Measurements from ENCODE around the gene TBC1D23.

TBC1D23 gene

GRCh38 chr3:100359035-100359434, 98.2 kb downstream of the TBC1D23 start:
- H3K4me3 ChIP-seq (replicated peaks; ENCODE audit: low read depth, low read length): no peak overlapping the region
- no peak for TF ChIP-seq CTCF (IDR thresholded peaks at IDR 0.05; ENCODE audit: low read length, missing control alignments)
- no peak for DNase-seq (ENCODE audit: low read depth)

- no peak for DNase-seq (ENCODE audit: low read depth)
- no peak for TF ChIP-seq CTCF (IDR thresholded peaks at IDR 0.05; ENCODE audit: low read length, missing control alignments)
- H3K4me3 ChIP-seq (replicated peaks; ENCODE audit: low read depth, low read length): no peak overlapping the region
Measured at GRCh38 chr3:100360757-100361496, 100.1 kb downstream of the TBC1D23 start.

- DNase-seq (ENCODE audit: low read depth): no peak
- no peak overlapping the region for H3K4me3 ChIP-seq (replicated peaks; ENCODE audit: low read depth, low read length)
- no peak for TF ChIP-seq CTCF (IDR thresholded peaks at IDR 0.05; ENCODE audit: low read length, missing control alignments)
Measured at GRCh38 chr3:100361897-100362296, 101.1 kb downstream of the TBC1D23 start.

- no peak for DNase-seq (ENCODE audit: low read depth)
- TF ChIP-seq CTCF (IDR thresholded peaks at IDR 0.05; ENCODE audit: low read length, missing control alignments): no peak
- H3K4me3 ChIP-seq (replicated peaks; ENCODE audit: low read depth, low read length): no peak overlapping the region
Measured at GRCh38 chr3:100364421-100364820, 103.6 kb downstream of the TBC1D23 start.

- TF ChIP-seq CTCF (IDR thresholded peaks at IDR 0.05; ENCODE audit: low read length, missing control alignments): no peak
- H3K4me3 ChIP-seq (replicated peaks; ENCODE audit: low read depth, low read length): no peak overlapping the region
- no peak for DNase-seq (ENCODE audit: low read depth)
Measured at GRCh38 chr3:100366424-100366823, 105.6 kb downstream of the TBC1D23 start.

- H3K4me3 ChIP-seq (replicated peaks; ENCODE audit: low read depth, low read length): no peak overlapping the region
- TF ChIP-seq CTCF (IDR thresholded peaks at IDR 0.05; ENCODE audit: low read length, missing control alignments): no peak
- no peak for DNase-seq (ENCODE audit: low read depth)
Measured at GRCh38 chr3:100368441-100368840, 107.6 kb downstream of the TBC1D23 start.

GRCh38 chr3:100370756-100371155, 110.0 kb downstream of the TBC1D23 start:
- no peak for DNase-seq (ENCODE audit: low read depth)
- no peak for TF ChIP-seq CTCF (IDR thresholded peaks at IDR 0.05; ENCODE audit: low read length, missing control alignments)
- no peak overlapping the region for H3K4me3 ChIP-seq (replicated peaks; ENCODE audit: low read depth, low read length)

All from fibroblast of pulmonary artery (primary cell).